Left ventricle myocardium superior (tissue), 1 donor: ENCODE measurements around the gene KRTAP2-2. TPM values are rescaled to one million over a fixed set of nuclear protein-coding genes. Genes with fewer than 3 reads are reported as not detected.
"Not testable (repeated sequence)": the region's sequence is repeated elsewhere in the genome, so short reads cannot be mapped to it uniquely, and the experiment has no call there.

ENCODE experiments used
- ATAC-seq: fragments of 200-7000 bp; cut with Tn5 transposase; one replicate; pipeline ENCODE4 v1.9.1; 2020; ENCODE audit warnings: mild to moderate bottlenecking, moderate library complexity
- DNase-seq: peaks from one replicate; pipeline ENCODE4 v3.0.0-alpha.2; 2020
- intact Hi-C: fragments of 100-400 bp; cut with micrococcal nuclease; formaldehyde crosslinking; loops from one replicate; pipeline ENCODE4 v1.11.0; 2022
- long read RNA-seq: library from polyadenylated mRNA; unstranded; transcript quantifications from one replicate; pipeline ENCODE4 v2.0.0, GENCODE V29; 2021
- total RNA-seq: library from RNA; stranded (reverse); fragmentation: NEBNext Ultra II Directional; extraction: Animal tissue kit (Norgen Biotek cat#: 25700); gene quantifications from one replicate; pipeline ENCODE4 v1.2.1, GENCODE V29; 2021
- donor health status: DM: no; HTN: yes; CAD: no; lungs with severe emphysema.

KRTAP2-2 gene
- not detected for total RNA-seq
- long read RNA-seq: 0 reads

GRCh38 chr17:41055130-41055529 is at the start of gene KRTAP2-2:
Gene KRTAP2-2, minus strand, starts transcription at chr17:41055230. Its CDS starts 19 bp downstream, at chr17:41055211.
- ATAC-seq, DNase-seq, intact Hi-C loops: not testable (repeated sequence)

GRCh38 chr17:41104386-41105038 is 49.5 kb upstream of the KRTAP2-2 start:
- intact Hi-C loops, DNase-seq, ATAC-seq: not testable (repeated sequence)

GRCh38 chr17:41103896-41104295 is 48.9 kb upstream of the KRTAP2-2 start:
- intact Hi-C loops: no loop called here
- ATAC-seq: no peak
- no peak for DNase-seq

- DNase-seq (no peak), ATAC-seq (no peak)
- intact Hi-C loops: no loop called here
Measured at GRCh38 chr17:41101586-41102259, 46.7 kb upstream of the KRTAP2-2 start, which contains the start of gene KRTAP4-16. Gene KRTAP4-16, minus strand, starts transcription at chr17:41102209. Its CDS starts 0 bp downstream, at chr17:41102209.

- intact Hi-C loops: not testable (repeated sequence)
Measured at GRCh38 chr17:41099682-41100480, 44.9 kb upstream of the KRTAP2-2 start.

GRCh38 chr17:41098481-41098880 is 43.5 kb upstream of the KRTAP2-2 start:
- intact Hi-C loops: no loop called here
- ATAC-seq (no peak), DNase-seq (no peak)

More at GRCh38 chr17:41099682-41100480, 44.9 kb upstream of the KRTAP2-2 start:
- DNase-seq, ATAC-seq: not testable (repeated sequence)

GRCh38 chr17:41098042-41098441 is 43.0 kb upstream of the KRTAP2-2 start, which contains the start of gene KRTAP4-8:
Gene KRTAP4-8, minus strand, starts transcription at chr17:41098142. Its CDS starts 58 bp downstream, at chr17:41098084.
- intact Hi-C loops: no loop called here
- no peak for DNase-seq
- ATAC-seq: no peak

GRCh38 chr17:41096055-41096454 is 41.0 kb upstream of the KRTAP2-2 start:
- intact Hi-C loops: no loop called here
- ATAC-seq (no peak), DNase-seq (no peak)

GRCh38 chr17:41088760-41089352 is 33.8 kb upstream of the KRTAP2-2 start:
- intact Hi-C loops, DNase-seq, ATAC-seq: not testable (repeated sequence)

GRCh38 chr17:41084100-41084856 is 29.2 kb upstream of the KRTAP2-2 start, which contains the start of gene KRTAP4-7:
Gene KRTAP4-7, plus strand, starts transcription at chr17:41084150. Its CDS starts 57 bp downstream, at chr17:41084207.
- intact Hi-C loops, ATAC-seq, DNase-seq: not testable (repeated sequence)

- intact Hi-C loops, DNase-seq, ATAC-seq: not testable (repeated sequence)
Measured at GRCh38 chr17:41083427-41083826, 28.4 kb upstream of the KRTAP2-2 start.

GRCh38 chr17:41082626-41083025 is 27.6 kb upstream of the KRTAP2-2 start:
- no peak for ATAC-seq
- intact Hi-C loops: no loop called here
- no peak for DNase-seq

GRCh38 chr17:41076788-41077187 is 21.8 kb upstream of the KRTAP2-2 start:
- DNase-seq (no peak), ATAC-seq (no peak)
- intact Hi-C loops: no loop called here

- intact Hi-C loops: no loop called here
- no peak for DNase-seq
- ATAC-seq: no peak
Measured at GRCh38 chr17:41073676-41074075, 18.6 kb upstream of the KRTAP2-2 start.

- ATAC-seq (no peak), DNase-seq (no peak)
- intact Hi-C loops: no loop called here
Measured at GRCh38 chr17:41071606-41072360, 16.8 kb upstream of the KRTAP2-2 start.

GRCh38 chr17:41069031-41069430 is 14.0 kb upstream of the KRTAP2-2 start:
- no peak for ATAC-seq
- intact Hi-C loops: no loop called here

GRCh38 chr17:41067281-41067680 is 12.3 kb upstream of the KRTAP2-2 start:
- no peak for DNase-seq
- intact Hi-C loops: no loop called here
- ATAC-seq: no peak

More at GRCh38 chr17:41069031-41069430, 14.0 kb upstream of the KRTAP2-2 start:
- DNase-seq: no peak
